Coronary artery (tissue), 2 donors: ENCODE data around the gene LCLAT1.
"Not testable (repeated sequence)": the region's sequence is repeated elsewhere in the genome, so short reads cannot be mapped to it uniquely, and the experiment has no call there.

Experiments
- DNase-seq: peaks from one replicate; pipeline ENCODE4 v3.0.0-alpha.2; 2017; ENCODE audit warnings: low spot score
- H3K27ac ChIP-seq, 2 donors: fragments of 200-600 bp; sonication (generic); one replicate each; pipeline ENCODE4 v1.5.1; 2016 to 2019
- H3K4me3 ChIP-seq: fragments of 200-600 bp; sonication (generic); 2 replicates; pipeline ENCODE4 v1.5.1; 2016; ENCODE audit warnings: mild to moderate bottlenecking, moderate library complexity
- TF ChIP-seq, protein P1 (sequence below): fragments of 200-600 bp; sonication (generic); IDR thresholded peaks from one replicate; pipeline ENCODE4 v1.5.1; 2019; ENCODE audit warnings: antibody characterized with exemption

The LCLAT1 gene

GRCh38 chr2:30612371-30612770, 165.3 kb downstream of the LCLAT1 start:
- Histone ChIP-seq H3K4me3 (no peak overlapping the region), H3K27ac (peak overlapping the region in 1 of 2 donors; percentile 1)
- no peak for DNase-seq
- TF ChIP-seq, protein P1, sequence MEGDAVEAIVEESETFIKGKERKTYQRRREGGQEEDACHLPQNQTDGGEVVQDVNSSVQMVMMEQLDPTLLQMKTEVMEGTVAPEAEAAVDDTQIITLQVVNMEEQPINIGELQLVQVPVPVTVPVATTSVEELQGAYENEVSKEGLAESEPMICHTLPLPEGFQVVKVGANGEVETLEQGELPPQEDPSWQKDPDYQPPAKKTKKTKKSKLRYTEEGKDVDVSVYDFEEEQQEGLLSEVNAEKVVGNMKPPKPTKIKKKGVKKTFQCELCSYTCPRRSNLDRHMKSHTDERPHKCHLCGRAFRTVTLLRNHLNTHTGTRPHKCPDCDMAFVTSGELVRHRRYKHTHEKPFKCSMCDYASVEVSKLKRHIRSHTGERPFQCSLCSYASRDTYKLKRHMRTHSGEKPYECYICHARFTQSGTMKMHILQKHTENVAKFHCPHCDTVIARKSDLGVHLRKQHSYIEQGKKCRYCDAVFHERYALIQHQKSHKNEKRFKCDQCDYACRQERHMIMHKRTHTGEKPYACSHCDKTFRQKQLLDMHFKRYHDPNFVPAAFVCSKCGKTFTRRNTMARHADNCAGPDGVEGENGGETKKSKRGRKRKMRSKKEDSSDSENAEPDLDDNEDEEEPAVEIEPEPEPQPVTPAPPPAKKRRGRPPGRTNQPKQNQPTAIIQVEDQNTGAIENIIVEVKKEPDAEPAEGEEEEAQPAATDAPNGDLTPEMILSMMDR = no peak

GRCh38 chr2:30613001-30613400, 166.0 kb downstream of the LCLAT1 start:
- TF ChIP-seq, protein P1 = no peak
- no peak overlapping the region for H3K4me3 ChIP-seq
- DNase-seq = no peak
- no peak overlapping the region for H3K27ac ChIP-seq

DNA sequence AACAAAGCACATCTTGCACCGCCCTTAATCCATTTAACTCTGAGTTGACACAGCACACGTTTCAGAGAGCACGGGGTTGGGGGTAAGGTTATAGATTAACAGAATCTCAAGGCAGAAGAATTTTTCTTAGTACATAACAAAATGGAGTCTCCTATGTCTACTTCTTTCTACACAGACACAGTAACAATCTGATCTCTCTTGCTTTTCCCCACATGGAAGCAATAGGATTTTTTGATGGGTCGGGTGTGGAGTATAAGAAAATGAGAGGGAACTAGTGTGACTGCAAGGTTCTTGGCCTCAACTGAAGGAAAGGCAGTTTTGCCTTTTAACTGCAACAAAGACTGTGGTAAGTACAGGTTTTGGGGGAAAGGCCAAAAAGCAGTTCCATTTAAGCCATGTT, 167.2 kb downstream of the LCLAT1 start:
- not testable (repeated sequence) for DNase-seq, H3K27ac ChIP-seq, H3K4me3 ChIP-seq

GRCh38 chr2:30615926-30616325, 168.9 kb downstream of the LCLAT1 start:
- H3K4me3 ChIP-seq = no peak overlapping the region
- TF ChIP-seq, protein P1 = no peak
- no peak overlapping the region for H3K27ac ChIP-seq
- no peak for DNase-seq

GRCh38 chr2:30620102-30620501, 173.1 kb downstream of the LCLAT1 start:
- DNase-seq = no peak
- TF ChIP-seq, protein P1 = no peak
- no peak overlapping the region for H3K4me3 ChIP-seq
- H3K27ac ChIP-seq = no peak overlapping the region

DNA sequence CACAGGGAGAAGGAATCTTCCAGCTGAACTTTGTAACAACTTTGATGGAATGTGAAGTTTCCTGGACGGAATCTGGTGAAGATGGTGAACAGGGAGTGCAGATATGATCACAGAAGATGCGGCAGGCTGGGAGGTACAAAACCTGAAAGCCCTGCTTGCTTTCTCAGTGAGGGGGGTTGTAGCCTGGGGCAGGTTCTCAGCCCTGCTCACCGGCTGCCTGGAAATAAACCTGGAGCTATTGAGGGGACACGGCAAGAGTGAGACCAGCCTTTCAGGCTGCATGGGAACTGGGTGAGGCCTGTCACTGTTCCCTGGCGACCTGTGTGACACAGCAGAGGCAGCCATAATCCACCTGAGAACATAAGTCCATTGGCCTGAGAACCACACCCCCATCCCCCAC, 174.8 kb downstream of the LCLAT1 start:
- no peak for DNase-seq
- Histone ChIP-seq H3K4me3 (no peak overlapping the region), H3K27ac (no peak overlapping the region)
- TF ChIP-seq, protein P1 = no peak

GRCh38 chr2:30622452-30622851, 175.4 kb downstream of the LCLAT1 start:
- H3K27ac ChIP-seq = no peak overlapping the region
- no peak for DNase-seq
- no peak overlapping the region for H3K4me3 ChIP-seq
- TF ChIP-seq, protein P1 = no peak

GRCh38 chr2:30625276-30625675, 178.2 kb downstream of the LCLAT1 start:
- H3K27ac ChIP-seq = no peak overlapping the region
- H3K4me3 ChIP-seq = no peak overlapping the region
- DNase-seq = no peak
- TF ChIP-seq, protein P1 = no peak
